ENCODE results near the gene DDI2.

- TF ChIP-seq REST (tag by site-specific recombination; IDR thresholded peaks at IDR 0.05) (no peak), ZNF350 (tag by site-specific recombination; IDR thresholded peaks at IDR 0.05) (no peak), ZNF623 (tag by site-specific recombination; IDR thresholded peaks at IDR 0.05) (no peak), ELK4 (IDR thresholded peaks at IDR 0.05; ENCODE audit: borderline replicate concordance, low read depth, low read length) (no peak), ZNF335 (tag by site-specific recombination; conservative IDR thresholded peaks at IDR 0.05) (no peak), ATF2 (tag by site-specific recombination; IDR thresholded peaks at IDR 0.05; ENCODE audit: low read depth) (no peak), CTCF (tag by site-specific recombination; IDR thresholded peaks at IDR 0.05) (no peak), ZFP3 (tag by site-specific recombination; IDR thresholded peaks at IDR 0.05; ENCODE audit: low read depth) (no peak), SP2 (tag by site-specific recombination; IDR thresholded peaks at IDR 0.05) (no peak), PRDM1 (tag by site-specific recombination; IDR thresholded peaks at IDR 0.05) (no peak), YY1 (tag by site-specific recombination; IDR thresholded peaks at IDR 0.05) (no peak), ZNF311 (tag by site-specific recombination; IDR thresholded peaks at IDR 0.05; ENCODE audit: borderline replicate concordance) (no peak), ZNF112 (tag by site-specific recombination; IDR thresholded peaks at IDR 0.05) (no peak)
Measured at GRCh38 chr1:15639262-15639661, 22.0 kb downstream of the DDI2 start.
